IPS-18c (cell line): ENCODE data around the gene PRDX6.
"Not testable (repeated sequence)": the region's sequence is repeated elsewhere in the genome, so short reads cannot be mapped to it uniquely, and the experiment has no call there.

Experiments
- H3K4me3 ChIP-seq: 2 replicates; pipeline ENCODE4 v1.7.0; 2013; ENCODE audit warnings: low read depth, mild to moderate bottlenecking, low read length, moderate library complexity; ENCODE audit not compliant: insufficient read depth
- H3K9me3 ChIP-seq: one replicate; pipeline ENCODE4 v1.6.1; 2013; ENCODE audit warnings: mild to moderate bottlenecking, low read length, moderate library complexity; ENCODE audit not compliant: control insufficient read depth, insufficient read depth

Gene PRDX6

GRCh38 chr1:173509797-173510196, 32.7 kb downstream of the PRDX6 start:
- no peak overlapping the region for H3K4me3 ChIP-seq

DNA sequence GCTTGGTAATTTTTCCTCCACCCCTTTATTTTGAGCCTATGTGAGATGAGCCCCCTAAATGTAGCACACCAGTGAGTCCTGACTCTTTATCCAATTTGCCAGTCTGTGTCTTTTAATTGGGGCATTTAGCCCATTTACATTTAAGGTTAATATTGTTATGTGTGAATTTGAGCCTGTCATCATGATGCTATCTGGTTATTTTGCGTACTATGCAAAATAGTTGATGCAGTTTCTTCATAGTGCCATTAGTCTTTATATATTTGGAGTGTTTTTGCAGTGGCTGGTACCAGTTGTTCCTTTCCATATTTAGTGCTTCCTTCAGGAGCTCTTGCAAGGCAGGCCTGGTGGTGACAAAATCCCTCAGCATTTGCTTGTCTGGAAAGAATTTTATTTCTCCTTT, 37.4 kb downstream of the PRDX6 start:
- H3K9me3 ChIP-seq = not testable (repeated sequence)

More at GRCh38 chr1:173509797-173510196, 32.7 kb downstream of the PRDX6 start:
- H3K9me3 ChIP-seq = peaks cover 6% of the 10 kb centered on the region

GRCh38 chr1:173520799-173521198, 43.7 kb downstream of the PRDX6 start:
- no peak overlapping the region for H3K4me3 ChIP-seq
- peaks cover 2% of the 10 kb centered on the region for H3K9me3 ChIP-seq

More for the DNA sequence above, 37.4 kb downstream of the PRDX6 start:
- not testable (repeated sequence) for H3K4me3 ChIP-seq

DNA sequence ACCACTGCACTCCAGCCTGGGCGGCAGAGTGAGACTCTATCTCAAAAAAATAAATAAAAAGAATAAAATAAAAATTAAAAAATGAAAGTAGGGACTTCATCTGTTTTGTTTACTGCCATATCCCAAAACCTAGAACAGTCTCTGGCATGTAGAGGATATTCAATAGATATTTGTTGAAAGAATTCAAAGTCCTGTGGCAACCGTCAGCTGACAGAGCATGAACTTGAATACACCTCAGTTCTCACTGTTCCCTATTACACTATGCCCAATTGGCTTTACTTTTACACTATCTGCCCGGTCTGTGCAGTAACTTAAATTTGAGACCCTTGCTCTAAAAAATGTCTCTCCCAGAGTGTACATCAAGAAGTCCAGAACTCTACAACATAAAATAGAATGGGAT, 46.2 kb downstream of the PRDX6 start:
- Histone ChIP-seq H3K9me3 (peaks cover 2% of the 10 kb centered on the region), H3K4me3 (no peak overlapping the region)

DNA sequence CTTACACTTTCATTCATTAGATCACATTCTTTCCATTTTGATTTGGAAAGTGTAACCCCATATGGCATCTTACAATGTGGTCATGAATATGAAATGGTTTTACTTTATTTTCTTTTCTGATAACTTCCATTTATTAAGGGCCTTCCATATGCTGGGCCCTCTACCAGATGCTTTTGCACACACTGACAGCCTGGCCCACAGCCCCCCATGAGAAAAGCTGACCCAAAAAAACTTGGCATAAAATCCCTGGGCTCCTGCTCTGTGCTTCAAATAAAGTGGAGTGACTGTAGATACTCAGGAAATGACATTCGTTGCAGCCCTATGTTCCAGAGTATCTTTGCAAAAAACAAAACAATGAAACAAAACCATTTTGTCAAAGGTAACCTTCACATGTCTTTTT, 48.8 kb downstream of the PRDX6 start:
- no peak overlapping the region for H3K4me3 ChIP-seq
- H3K9me3 ChIP-seq = peaks cover 2% of the 10 kb centered on the region

DNA sequence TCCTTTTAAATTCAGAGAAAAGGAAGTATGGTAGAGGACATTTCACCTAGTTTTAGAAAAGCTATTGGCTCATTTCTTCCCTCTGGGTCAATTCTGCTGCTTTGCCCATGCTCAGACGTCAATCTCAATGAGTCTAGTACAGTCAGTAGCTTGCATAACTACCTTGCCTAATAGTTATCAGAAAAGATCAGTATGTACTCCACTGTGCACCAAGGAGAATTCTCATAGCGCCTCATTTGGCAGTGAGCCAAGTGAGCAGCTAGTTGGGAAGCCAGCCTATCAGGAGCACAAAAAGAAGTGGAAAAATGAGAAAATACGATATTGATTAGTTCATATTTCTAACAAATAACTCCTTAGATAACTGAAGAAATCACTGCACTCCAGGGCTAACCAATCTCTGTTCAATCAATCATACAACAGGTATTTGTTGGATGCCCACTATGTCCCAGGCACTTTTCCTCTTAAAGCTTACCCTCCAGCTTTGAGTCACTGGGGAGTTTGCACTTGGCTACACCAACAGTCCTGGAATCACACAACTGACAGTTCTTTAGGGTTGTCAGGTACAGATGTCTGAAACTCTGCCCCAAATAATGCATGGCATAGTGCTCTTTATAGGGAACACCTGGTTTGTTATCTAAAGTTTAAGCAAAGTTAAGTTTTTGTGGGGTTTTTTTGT, 50.2 kb downstream of the PRDX6 start:
- Histone ChIP-seq H3K4me3 (no peak overlapping the region), H3K9me3 (no peaks in the 10 kb centered on the region)

DNA sequence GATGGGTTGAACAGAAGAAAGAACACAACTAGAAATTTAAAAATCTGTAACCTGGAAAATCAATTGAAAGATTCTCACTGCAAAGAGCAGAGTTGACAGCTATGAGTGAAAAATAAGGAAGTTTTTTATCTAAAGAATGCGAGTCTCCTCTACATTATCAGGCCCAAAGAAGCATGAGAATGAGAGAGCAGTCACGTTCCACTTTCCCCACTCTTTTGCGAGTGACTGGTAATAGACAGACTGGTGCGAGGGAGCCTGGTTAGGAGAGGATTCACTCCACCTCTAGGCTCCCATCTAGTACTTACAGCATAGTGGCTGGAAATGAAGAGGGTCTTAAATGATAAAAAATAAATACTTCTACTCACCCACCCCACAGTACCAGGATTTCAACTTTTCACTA, 52.0 kb downstream of the PRDX6 start:
- no peak overlapping the region for H3K4me3 ChIP-seq
- H3K9me3 ChIP-seq = no peaks in the 10 kb centered on the region

DNA sequence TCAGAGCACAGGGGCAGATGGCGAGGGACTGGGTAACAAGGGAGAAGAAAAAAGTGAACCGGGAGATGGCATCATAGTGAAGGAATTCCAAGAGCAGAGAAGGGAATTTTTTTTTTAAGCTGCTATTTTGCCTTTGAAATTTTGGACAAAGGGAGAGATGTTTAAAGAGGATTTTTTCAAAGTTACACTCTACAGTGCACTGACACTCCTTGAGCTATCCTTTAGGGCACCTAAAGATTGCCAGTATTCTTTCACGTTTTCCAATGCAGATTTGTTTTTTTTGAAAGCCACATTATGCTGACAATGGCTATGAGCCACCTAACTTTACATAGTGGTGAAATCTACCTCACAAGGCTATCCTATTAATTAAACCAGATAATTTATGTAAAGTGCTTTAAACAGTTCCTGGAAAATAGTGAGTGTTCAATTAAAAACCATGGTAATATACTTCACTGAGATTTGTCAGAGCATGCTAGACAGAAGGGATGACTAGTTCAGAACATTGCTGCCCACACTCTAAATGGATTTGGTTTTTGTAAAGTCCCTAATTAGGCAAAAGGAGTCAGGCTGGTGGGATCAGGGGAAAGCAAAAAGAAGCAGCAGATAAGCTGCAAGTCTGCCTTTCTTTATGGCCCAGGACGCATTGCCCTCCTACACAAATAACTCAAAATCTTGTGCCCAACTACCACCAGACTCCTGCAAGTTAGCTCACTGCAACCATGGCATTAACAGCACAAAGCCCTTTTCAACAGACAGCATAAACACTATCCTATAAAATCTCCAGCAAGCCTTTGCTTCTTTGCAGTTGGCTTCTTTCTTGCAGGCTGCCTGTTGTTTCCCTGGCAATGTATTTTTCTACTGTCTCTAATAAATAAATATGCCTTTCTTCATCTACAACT, 53.9 kb downstream of the PRDX6 start:
- H3K9me3 ChIP-seq = no peaks in the 10 kb centered on the region
- H3K4me3 ChIP-seq = no peak overlapping the region

DNA sequence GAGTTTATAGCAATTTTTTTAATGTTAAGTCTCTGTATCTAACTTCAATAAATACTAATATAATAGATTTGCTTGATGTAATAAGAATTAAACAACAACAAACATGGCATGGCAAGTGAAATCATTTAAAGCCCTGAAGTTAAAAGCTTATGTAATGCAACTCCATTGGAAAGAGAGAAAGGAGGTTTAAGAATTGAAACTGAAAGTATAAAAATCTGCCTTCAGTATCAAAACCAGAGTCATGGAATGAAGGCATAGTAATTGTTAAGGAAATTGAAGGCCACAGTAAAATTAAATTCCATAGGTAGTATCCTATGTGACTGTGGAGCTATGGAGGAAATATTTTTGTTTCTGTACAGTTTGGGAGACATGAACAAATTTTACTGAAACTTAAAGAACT, 55.1 kb downstream of the PRDX6 start:
- H3K4me3 ChIP-seq = no peak overlapping the region
- no peaks in the 10 kb centered on the region for H3K9me3 ChIP-seq

GRCh38 chr1:173536223-173536622, 59.1 kb downstream of the PRDX6 start:
- no peaks in the 10 kb centered on the region for H3K9me3 ChIP-seq
- no peak overlapping the region for H3K4me3 ChIP-seq
